K562 (cell line): Measurements from ENCODE around the gene AGT. TPM values are rescaled to one million over a fixed set of nuclear protein-coding genes. Genes with fewer than 3 reads are reported as not detected.

ENCODE experiments used
- ATAC-seq: fragments of 200-7000 bp; cut with Tn5 transposase; 3 replicates; pipeline ENCODE4 v1.9.1; 2020; ENCODE audit warnings: moderate library complexity
- BruUV-seq: library from RNA; stranded (reverse); fragments of 400-500 nt; replicated peaks from 2 replicates; lab custom pipeline; 2021; lab: Mats Ljungman, UMichigan
- CTCF ChIA-PET: fragments of 300-600 bp; formaldehyde crosslinking; extraction: SDS; loops from one replicate; lab custom pipeline; 2021; ENCODE audit warnings: low intra/inter-chr PET ratio; lab: Yijun Ruan, JAX
- POLR2A ChIA-PET: fragments of 300-600, 350-650 bp; sonication (Branson Sonifier 250); formaldehyde crosslinking; extraction: SDS; loops from one replicate; lab custom pipeline; 2021; ENCODE audit warnings: antibody characterized with exemption, inconsistent platforms; lab: Yijun Ruan, JAX
- DNase-seq, 4 experiments: peaks; one replicate each; pipeline versions ENCODE4 v3.0.0 to v3.0.0-alpha.2; 2011 to 2018; ENCODE audit warnings: low spot score in 3 of 4, mixed read lengths in 3 of 4; ENCODE audit errors: extremely low read depth in 1 of 4
- FAIRE-seq: peaks from 2 replicates; lab custom pipeline; 2011; peaks lifted over from hg19 to GRCh38; lab: Jason Lieb, UNC
- H2AFZ ChIP-seq: 2 replicates; pipeline ENCODE4 v1.6.0; 2011; ENCODE audit warnings: low read depth, low read length, control low read depth, inconsistent platforms
- H3K27ac ChIP-seq: fragments of 200-600 bp; 3 replicates; pipeline ENCODE4 v1.8.0; 2011; ENCODE audit warnings: low read depth, mild to moderate bottlenecking, control low read depth, inconsistent platforms, low read length, moderate library complexity, mixed read lengths; ENCODE audit errors: extremely low read depth
- H3K27me3 ChIP-seq, 2 experiments: fragments of 300-600 bp in 1 of 2; 2 replicates in 1 of 2; 3 replicates in 1 of 2; pipeline versions ENCODE4 v1.6.0 to v1.8.0; 2011; ENCODE audit warnings: inconsistent platforms in 2 of 2, low read length in 2 of 2, mild to moderate bottlenecking in 1 of 2, mixed read lengths in 1 of 2, moderate library complexity in 1 of 2; ENCODE audit not compliant: control insufficient read depth in 2 of 2, insufficient read depth in 2 of 2
- H3K36me3 ChIP-seq: fragments of 300-600 bp; 3 replicates; pipeline ENCODE4 v1.8.0; 2011; ENCODE audit warnings: mild to moderate bottlenecking, low read length, inconsistent platforms; ENCODE audit not compliant: control insufficient read depth, insufficient read depth
- H3K4me1 ChIP-seq, 2 experiments: fragments of 200-600 bp in 1 of 2; replicated peaks in 1 of 2; 2 replicates in 1 of 2; 3 replicates in 1 of 2; pipeline versions ENCODE4 v1.5.1 to v1.8.0; 2011; ENCODE audit warnings: inconsistent platforms in 2 of 2, low read length in 2 of 2, mild to moderate bottlenecking in 1 of 2, mixed read lengths in 1 of 2, moderate library complexity in 1 of 2; ENCODE audit not compliant: control insufficient read depth in 2 of 2, insufficient read depth in 2 of 2
- H3K4me2 ChIP-seq: 2 replicates; pipeline ENCODE4 v1.6.1; 2011; ENCODE audit warnings: low read length, control low read depth, inconsistent platforms, mixed read lengths; ENCODE audit not compliant: insufficient read depth
- H3K4me3 ChIP-seq: fragments of 200-600 bp; sonication (generic), shearing (Covaris generic); 2 replicates; pipeline ENCODE4 v1.5.1; 2016; ENCODE audit warnings: control low read depth, inconsistent platforms
- H3K79me2 ChIP-seq: fragments of 200-600 bp; 3 replicates; pipeline ENCODE4 v1.8.0; 2011; ENCODE audit warnings: low read length, inconsistent platforms; ENCODE audit not compliant: control insufficient read depth, insufficient read depth
- H3K9ac ChIP-seq, 2 experiments: 2 replicates each; pipeline versions ENCODE4 v1.6.0 to v1.6.1; 2011; ENCODE audit warnings: low read depth in 2 of 2, low read length in 2 of 2, control low read depth in 1 of 2, inconsistent platforms in 1 of 2, mild to moderate bottlenecking in 1 of 2, mixed read lengths in 1 of 2; ENCODE audit not compliant: insufficient read depth in 1 of 2
- H3K9me1 ChIP-seq: one replicate; pipeline ENCODE4 v1.6.0; 2011; ENCODE audit warnings: inconsistent platforms, mild to moderate bottlenecking, low read length, moderate library complexity; ENCODE audit not compliant: control insufficient read depth, insufficient read depth
- H3K9me3 ChIP-seq: replicated peaks from 2 replicates; pipeline ENCODE4 v1.5.1; 2011; ENCODE audit warnings: low read depth, low read length, inconsistent platforms; ENCODE audit not compliant: control insufficient read depth, insufficient read depth
- H4K20me1 ChIP-seq: replicated peaks from 2 replicates; pipeline ENCODE4 v1.6.1; 2011; ENCODE audit warnings: low read length, inconsistent platforms, mixed read lengths; ENCODE audit not compliant: control insufficient read depth, insufficient read depth
- ELF1 ChIP-seq: fragments of 200-800 bp; sonication (Bioruptor generic); IDR thresholded peaks from 2 replicates; pipeline ENCODE4 v1.6.1; 2016; ENCODE audit warnings: missing genetic modification characterization, missing compliant biosample characterization
- EZH2 ChIP-seq: IDR thresholded peaks from 2 replicates; pipeline ENCODE4 v1.6.1; 2012; ENCODE audit warnings: low read depth, mild to moderate bottlenecking, inconsistent platforms, low read length, borderline replicate concordance
- KDM2B ChIP-seq: fragments of 250-450 bp; sonication (Bioruptor Pico); IDR thresholded peaks from 2 replicates; pipeline ENCODE4 v1.8.0; 2021; ENCODE audit warnings: mild to moderate bottlenecking, moderate library complexity
- RCOR1 ChIP-seq, 2 experiments: IDR thresholded peaks; 2 replicates each; pipeline ENCODE4 v1.6.1; 2012; ENCODE audit warnings: low read depth in 2 of 2, low read length in 2 of 2, borderline replicate concordance in 1 of 2, improper control_type of control experiment in 1 of 2
- TGIF2 ChIP-seq: sonication (generic); formaldehyde crosslinking; IDR thresholded peaks from 2 replicates; pipeline ENCODE4 v1.8.1; 2022; ENCODE audit warnings: mild to moderate bottlenecking, missing genetic modification reagents, moderate library complexity
- ZNF134 ChIP-seq: fragments of 250-450 bp; sonication (Bioruptor Pico); conservative IDR thresholded peaks from 2 replicates; pipeline ENCODE4 v1.4.0; 2020
- ZNF77 ChIP-seq: fragments of 250-450 bp; sonication (Bioruptor Pico); IDR thresholded peaks from 2 replicates; pipeline ENCODE4 v1.5.0; 2020
- WGBS: fragments of 100-300 bp; shearing (Covaris generic); methylation state at CpG from one replicate; pipeline ENCODE4 v1.1.6; 2016; ENCODE audit warnings: low coverage, mixed read lengths; ENCODE audit not compliant: insufficient coverage; ENCODE audit errors: missing lambda C conversion rate; 5-methylcytosine and 5-hydroxymethylcytosine counted together
- in situ Hi-C: fragments of 300-500 bp; cut with MboI; formaldehyde crosslinking; loops from 4 replicates; pipeline ENCODE4 v1.15.0; 2018; ENCODE audit warnings: inconsistent platforms, mixed read lengths
- intact Hi-C: fragments of 100-400 bp; cut with micrococcal nuclease; formaldehyde crosslinking; loops from 2 replicates; pipeline ENCODE4 v1.14.2; 2022
- polyA plus RNA-seq, 8 experiments: library from polyadenylated mRNA; depleted of rRNA in 4 of 8; stranded (reverse) in 5 of 8; unstranded in 3 of 8; fragments of >200 nt; fragmentation: Nextera tagmentation in 2 of 8; fragmentation: Illumina TruSeq in 1 of 8; extraction: Ambion mirVana in 2 of 8; extraction: Trizol in 1 of 8; gene quantifications; 2 replicates each; pipeline versions ENCODE4 v1.2.1 to v1.2.3, GENCODE V29; 2011 to 2014; ENCODE audit warnings: inconsistent platforms in 1 of 8, missing spikeins in 1 of 8
- total RNA-seq, 7 experiments: library from RNA; depleted of rRNA in 6 of 7; stranded (reverse); fragments of >200 nt in 6 of 7; fragmentation: Illumina TruSeq in 2 of 7; extraction: Trizol in 2 of 7; gene quantifications; 2 replicates each; pipeline versions ENCODE4 v1.2.1 to v1.2.3, GENCODE V29; 2011 to 2021; ENCODE audit warnings: low replicate concordance in 1 of 7

The AGT gene
- total and polyA plus RNA-seq, 9 of the 15 experiments (the other 6 are each of a cell fraction or from before 2014, with no cell fraction given) = 0.40 TPM; not detected in 8

DNA sequence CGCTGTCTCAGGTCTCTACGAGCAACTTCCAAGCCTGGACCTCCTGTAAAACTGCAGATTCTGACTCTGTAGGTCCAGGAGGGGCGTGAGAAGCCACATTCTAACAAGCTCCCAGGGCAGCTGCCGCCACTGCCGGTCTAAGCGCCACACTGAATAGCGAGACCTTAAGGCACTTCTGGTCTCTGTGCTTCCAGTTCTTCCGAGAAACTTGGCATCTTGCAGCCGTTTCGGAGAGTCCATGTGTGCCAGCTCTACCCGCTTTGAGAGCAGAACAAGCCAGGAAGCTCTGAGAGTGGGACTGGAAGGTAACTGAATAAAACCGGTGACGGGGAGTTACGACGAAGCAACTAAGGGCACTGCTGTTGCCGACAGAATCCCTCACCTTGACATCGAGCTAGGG, 12.5 kb downstream of the AGT start:
- H3K36me3 ChIP-seq = no peaks in the 10 kb centered on the region
- no peaks in the 10 kb centered on the region for H3K9me1 ChIP-seq
- H3K27me3 ChIP-seq = peaks cover 68 to 76% of the 10 kb centered on the region in 2 experiments
- no peak overlapping the region for H2AFZ ChIP-seq
- peaks cover 0 to 4% of the 10 kb centered on the region in 2 experiments; a peak in 1 of 5 replicates for H3K4me1 ChIP-seq
- DNase-seq (no peak), ATAC-seq (peak; percentile 35; the same call in 2 of the 3 replicates), FAIRE-seq (no peak)
- no TSS peak for BruUV-seq
- WGBS = 12% methylated on average over 17 of the region's 17 CpGs
- CTCF ChIA-PET = no interaction called here
- POLR2A ChIA-PET = no interaction called here
- peaks cover 7% of the 10 kb centered on the region for H4K20me1 ChIP-seq
- H3K4me2 ChIP-seq = no peak overlapping the region
- H3K27ac ChIP-seq = no peak overlapping the region
- no peaks in the 10 kb centered on the region for H3K9me3 ChIP-seq
- in situ Hi-C loops (no loop called here), intact Hi-C loops (no loop called here)
- H3K79me2 ChIP-seq = no peaks in the 10 kb centered on the region
- peak; percentile 96; the same call in 1 of the 2 replicates for TF ChIP-seq EZH2
- no peak for TF ChIP-seq KDM2B (CRISPR knock-in tag)
- no peak overlapping the region for H3K4me3 ChIP-seq
- H3K9ac ChIP-seq = peak overlapping the region in 1 of 2 experiments; percentile 23; a peak in 2 of 4 replicates

DNA sequence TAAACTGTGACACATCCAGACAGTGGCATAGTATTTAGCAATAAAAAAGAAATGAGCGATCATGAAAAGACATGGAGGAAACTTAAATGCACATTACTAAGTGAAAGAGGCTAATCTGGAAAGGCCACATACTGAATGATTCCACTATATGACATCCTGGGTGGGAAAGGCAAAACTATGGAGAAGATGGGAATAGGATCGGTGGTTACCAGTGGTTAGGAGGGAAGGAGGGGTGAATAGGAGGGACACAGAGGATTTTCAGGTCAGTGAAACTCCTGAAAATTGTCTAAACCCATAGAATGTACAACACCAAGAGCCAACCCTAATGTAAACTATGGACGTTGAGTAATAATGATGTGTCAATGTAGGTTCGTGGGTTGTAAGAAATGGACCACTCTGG, 13.8 kb downstream of the AGT start:
- in situ Hi-C loops = no loop called here

More for the DNA sequence above, 13.8 kb downstream of the AGT start:
- no peak for DNase-seq
- POLR2A ChIA-PET = no interaction called here
- Histone ChIP-seq H3K36me3 (no peaks in the 10 kb centered on the region), H3K79me2 (no peaks in the 10 kb centered on the region), H3K27ac (no peak overlapping the region), H3K4me1 (peaks cover 0 to 4% of the 10 kb centered on the region in 2 experiments; a peak in 1 of 5 replicates), H3K4me2 (no peak overlapping the region)
- FAIRE-seq = no peak
- CTCF ChIA-PET = no interaction called here
- no TSS peak for BruUV-seq
- intact Hi-C loops = no loop called here
- no peak for ATAC-seq
- no peak for TF ChIP-seq ZNF77
- TF ChIP-seq ELF1 = no peak
- TF ChIP-seq ZNF134 (CRISPR knock-in tag) = no peak
- no peak for TF ChIP-seq RCOR1 (IDR thresholded peaks at IDR 0.05; ENCODE audit: borderline replicate concordance in 1 of 2, low read depth in 2 of 2, low read length in 2 of 2)
- no peak for TF ChIP-seq TGIF2 (CRISPR knock-in tag)
- TF ChIP-seq, all 486 proteins: peak for 0
- H2AFZ ChIP-seq = no peak overlapping the region
- H3K4me3 ChIP-seq = no peak overlapping the region
- no peaks in the 10 kb centered on the region for H3K9me3 ChIP-seq
- H3K9me1 ChIP-seq = no peaks in the 10 kb centered on the region
- H3K27me3 ChIP-seq = peaks cover 56 to 64% of the 10 kb centered on the region in 2 experiments
- peaks cover 9% of the 10 kb centered on the region for H4K20me1 ChIP-seq
- no peak overlapping the region for H3K9ac ChIP-seq
- WGBS = 5% methylated on average over 4 of the region's 4 CpGs
